HepG2 (cell line): Measurements from ENCODE around the gene CTIF. TPM values are rescaled to one million over a fixed set of nuclear protein-coding genes. Genes with fewer than 3 reads are reported as not detected.

ENCODE experiments used
- FOXO4 ChIP-seq: sonication (generic); formaldehyde crosslinking; conservative IDR thresholded peaks from 2 replicates; pipeline ENCODE4 v1.8.1; 2023; ENCODE audit warnings: missing genetic modification reagents
- IKZF4 ChIP-seq: sonication (generic); formaldehyde crosslinking; IDR thresholded peaks from 2 replicates; pipeline ENCODE4 v1.5.1; 2020; ENCODE audit warnings: borderline replicate concordance, mild to moderate bottlenecking, low read depth, missing genetic modification reagents; ENCODE audit errors: not compliant biosample characterization
- KDM5A ChIP-seq: fragments of 200-600 bp; sonication (generic); IDR thresholded peaks from 2 replicates; pipeline ENCODE4 v1.7.0; 2018; ENCODE audit warnings: antibody characterized with exemption, mild to moderate bottlenecking, low read length, borderline replicate concordance
- KLF13 ChIP-seq: sonication (generic); formaldehyde crosslinking; IDR thresholded peaks from 2 replicates; pipeline ENCODE4 v1.4.0; 2020; ENCODE audit warnings: mild to moderate bottlenecking, missing genetic modification reagents
- MBNL3 ChIP-seq: fragments of 250-450 bp; sonication (Bioruptor Pico); conservative IDR thresholded peaks from 2 replicates; pipeline ENCODE4 v1.8.0; 2022; ENCODE audit warnings: mild to moderate bottlenecking, inconsistent platforms
- RELA ChIP-seq: sonication (generic); formaldehyde crosslinking; IDR thresholded peaks from 2 replicates; pipeline ENCODE4 v1.4.0; 2020; ENCODE audit warnings: missing genetic modification reagents
- SAP130 ChIP-seq: IDR thresholded peaks from 2 replicates; pipeline ENCODE4 v1.6.1; 2016; ENCODE audit warnings: low read depth
- TBX2 ChIP-seq: sonication (generic); formaldehyde crosslinking; IDR thresholded peaks from 2 replicates; pipeline ENCODE4 v1.5.0; 2020; ENCODE audit warnings: missing genetic modification reagents, mild to moderate bottlenecking, borderline replicate concordance
- ZBTB4 ChIP-seq: sonication (generic); formaldehyde crosslinking; IDR thresholded peaks from 2 replicates; pipeline ENCODE4 v1.4.0; 2020; ENCODE audit warnings: missing genetic modification reagents, mild to moderate bottlenecking, borderline replicate concordance
- ZNF350 ChIP-seq: sonication (generic); formaldehyde crosslinking; IDR thresholded peaks from 2 replicates; pipeline ENCODE4 v1.4.0; 2020; ENCODE audit warnings: mild to moderate bottlenecking, low read depth, missing genetic modification reagents, borderline replicate concordance
- ZNF383 ChIP-seq: sonication (generic); formaldehyde crosslinking; IDR thresholded peaks from 2 replicates; pipeline ENCODE4 v1.4.0; 2020; ENCODE audit warnings: missing genetic modification reagents, mild to moderate bottlenecking, borderline replicate concordance
- polyA plus RNA-seq, 8 experiments: library from polyadenylated mRNA; depleted of rRNA in 3 of 8; stranded (reverse) in 7 of 8; unstranded in 1 of 8; fragments of >200 nt; fragmentation: Illumina TruSeq in 4 of 8; extraction: Trizol in 4 of 8; gene quantifications; 2 replicates each; pipeline versions ENCODE4 v1.2.1 to v1.2.3, GENCODE V29; 2011 to 2016; ENCODE audit warnings: low read depth in 4 of 8, missing spikeins in 1 of 8, mixed read lengths in 1 of 8; ENCODE audit not compliant: insufficient read depth in 1 of 8
- total RNA-seq, 5 experiments: library from RNA; depleted of rRNA; stranded (reverse); fragments of >200 nt; fragmentation: Illumina TruSeq; extraction: Trizol; gene quantifications; 2 replicates each; pipeline ENCODE4 v1.2.3, GENCODE V29; 2016; ENCODE audit warnings: low read depth in 1 of 5

CTIF gene
- total and polyA plus RNA-seq, 2 of the 13 experiments (the other 11 are each of a cell fraction or from before 2014, with no cell fraction given) = 18.2 to 28.0 TPM

- no peak for TF ChIP-seq ZNF383 (CRISPR knock-in tag)
- 0 out of 2 replicates have a peak, but pooled peaks have one; percentile 29 for TF ChIP-seq TBX2 (CRISPR knock-in tag)
- no peak for TF ChIP-seq MBNL3 (CRISPR knock-in tag)
- no peak for TF ChIP-seq KDM5A
- no peak for TF ChIP-seq FOXO4 (CRISPR knock-in tag)
- TF ChIP-seq RELA = no peak
- no peak for TF ChIP-seq KLF13
- no peak for TF ChIP-seq ZBTB4 (CRISPR knock-in tag)
- TF ChIP-seq IKZF4 (CRISPR knock-in tag) = no peak
- TF ChIP-seq SAP130 (CRISPR knock-in tag) = peak; percentile 4; the same call in 1 of the 2 replicates
- no peak for TF ChIP-seq ZNF350 (CRISPR knock-in tag)
Observed at GRCh38 chr18:48569139-48569914, 30.5 kb downstream of the CTIF start (continued).
